ENCODE results near the gene OS9.

The OS9 gene

GRCh38 chr12:57766464-57767304 lies 72.8 kb downstream of the OS9 start, which contains the start of gene CYP27B1 (continued):
- TF ChIP-seq ZNF169 (tag by site-specific recombination; IDR thresholded peaks at IDR 0.05) (no peak), ZNF394 (tag by site-specific recombination; IDR thresholded peaks at IDR 0.05; ENCODE audit: borderline replicate concordance) (peak; percentile 60; the same call in 1 of the 2 replicates), ZNF148 (tag by site-specific recombination; IDR thresholded peaks at IDR 0.05; ENCODE audit: borderline replicate concordance) (no peak), YY2 (tag by site-specific recombination; IDR thresholded peaks at IDR 0.05) (no peak), ZBTB26 (tag by site-specific recombination; optimal IDR thresholded peaks at IDR 0.05) (peak; percentile 11), PRDM1 (tag by site-specific recombination; IDR thresholded peaks at IDR 0.05) (peak; percentile 69), KLF10 (tag by site-specific recombination; IDR thresholded peaks at IDR 0.05) (0 out of 2 replicates have a peak, but pooled peaks have one; percentile 25), HOXD13 (CRISPR knock-in tag; IDR thresholded peaks at IDR 0.05; ENCODE audit: borderline replicate concordance) (no peak), ZNF366 (tag by site-specific recombination; conservative IDR thresholded peaks at IDR 0.05) (peak; percentile 29; the same call in 1 of the 2 replicates), ZNF561 (tag by site-specific recombination; IDR thresholded peaks at IDR 0.05; ENCODE audit: borderline replicate concordance) (0 out of 2 replicates have a peak, but pooled peaks have one; percentile 57), ZBTB48 (tag by site-specific recombination; IDR thresholded peaks at IDR 0.05) (peak; percentile 37; the same call in 1 of the 2 replicates), ZIC2 (tag by site-specific recombination; IDR thresholded peaks at IDR 0.05) (peak; percentile 59), ZNF423 (tag by site-specific recombination; IDR thresholded peaks at IDR 0.05) (peak; percentile 78), TSHZ1 (tag by site-specific recombination; IDR thresholded peaks at IDR 0.05; ENCODE audit: borderline replicate concordance) (no peak), ZNF146 (tag by site-specific recombination; IDR thresholded peaks at IDR 0.05) (no peak), ZFP69B (tag by site-specific recombination; IDR thresholded peaks at IDR 0.05) (no peak), ZNF645 (tag by site-specific recombination; IDR thresholded peaks at IDR 0.05) (no peak), ZBTB17 (tag by site-specific recombination; IDR thresholded peaks at IDR 0.05) (peak; percentile 72), ZNF19 (tag by site-specific recombination; IDR thresholded peaks at IDR 0.05; ENCODE audit: low read depth) (no peak), SALL2 (tag by site-specific recombination; IDR thresholded peaks at IDR 0.05; ENCODE audit: borderline replicate concordance) (no peak), ZNF600 (tag by site-specific recombination; IDR thresholded peaks at IDR 0.05) (peak; percentile 80), ZFHX2 (tag by site-specific recombination; conservative IDR thresholded peaks at IDR 0.05) (peak; percentile 44), GLIS1 (tag by site-specific recombination; IDR thresholded peaks at IDR 0.05) (peak; percentile 71), ZNF335 (tag by site-specific recombination; conservative IDR thresholded peaks at IDR 0.05) (peak; percentile 58), ZFP37 (tag by site-specific recombination; IDR thresholded peaks at IDR 0.05) (peak; percentile 33; the same call in 1 of the 2 replicates), IKZF3 (tag by site-specific recombination; IDR thresholded peaks at IDR 0.05) (peak; percentile 82; the same call in 1 of the 2 replicates), SP2 (tag by site-specific recombination; IDR thresholded peaks at IDR 0.05) (peak; percentile 71), ZNF76 (tag by site-specific recombination; IDR thresholded peaks at IDR 0.05; ENCODE audit: borderline replicate concordance, low read depth) (no peak), SP7 (tag by site-specific recombination; IDR thresholded peaks at IDR 0.05) (peak; percentile 67), KLF16 (tag by site-specific recombination; IDR thresholded peaks at IDR 0.05) (peak; percentile 19; the same call in 1 of the 2 replicates)

All from HEK293 (cell line).